HL-60 (cell line): ENCODE results near the gene DOCK1.

Experiments
- DNase-seq, 2 experiments: peaks; one replicate each; pipeline ENCODE4 v3.0.0-alpha.2; 2010 to 2020; ENCODE audit warnings: low read depth in 1 of 2, low spot score in 1 of 2
- H3K27ac ChIP-seq: fragments of 250-450 bp; sonication (Bioruptor Pico); replicated peaks from 2 replicates; pipeline ENCODE4 v1.5.1; 2020; ENCODE audit warnings: mild to moderate bottlenecking, moderate library complexity
- H3K27me3 ChIP-seq: fragments of 250-450 bp; sonication (Bioruptor Pico); 2 replicates; pipeline ENCODE4 v1.5.1; 2021; ENCODE audit warnings: mild to moderate bottlenecking, moderate library complexity; ENCODE audit not compliant: insufficient read depth, poor library complexity, severe bottlenecking
- H3K4me3 ChIP-seq: replicated peaks from 2 replicates; pipeline ENCODE4 v1.5.1; 2011; ENCODE audit warnings: mild to moderate bottlenecking, control low read depth, low read length; ENCODE audit not compliant: insufficient read depth
- GABPA ChIP-seq: IDR thresholded peaks from 2 replicates; pipeline ENCODE4 v1.6.1; 2012; ENCODE audit warnings: low read depth
- POLR2AphosphoS5 ChIP-seq: IDR thresholded peaks from 2 replicates; pipeline ENCODE4 v1.6.1; 2012; ENCODE audit warnings: low read depth
- SPI1 ChIP-seq: IDR thresholded peaks from 2 replicates; pipeline ENCODE4 v1.6.1; 2012; ENCODE audit warnings: low read depth, mild to moderate bottlenecking, borderline replicate concordance
- TF ChIP-seq, protein P1 (sequence below): IDR thresholded peaks from one replicate; pipeline ENCODE4 v1.5.1; 2011; ENCODE audit warnings: low read length, control low read depth, inconsistent platforms; ENCODE audit not compliant: insufficient read depth
- TF ChIP-seq, protein P2 (sequence below): IDR thresholded peaks from 2 replicates; pipeline ENCODE4 v1.6.1; 2012; ENCODE audit warnings: low read depth; ENCODE audit not compliant: insufficient replicate concordance

The DOCK1 gene

DNA sequence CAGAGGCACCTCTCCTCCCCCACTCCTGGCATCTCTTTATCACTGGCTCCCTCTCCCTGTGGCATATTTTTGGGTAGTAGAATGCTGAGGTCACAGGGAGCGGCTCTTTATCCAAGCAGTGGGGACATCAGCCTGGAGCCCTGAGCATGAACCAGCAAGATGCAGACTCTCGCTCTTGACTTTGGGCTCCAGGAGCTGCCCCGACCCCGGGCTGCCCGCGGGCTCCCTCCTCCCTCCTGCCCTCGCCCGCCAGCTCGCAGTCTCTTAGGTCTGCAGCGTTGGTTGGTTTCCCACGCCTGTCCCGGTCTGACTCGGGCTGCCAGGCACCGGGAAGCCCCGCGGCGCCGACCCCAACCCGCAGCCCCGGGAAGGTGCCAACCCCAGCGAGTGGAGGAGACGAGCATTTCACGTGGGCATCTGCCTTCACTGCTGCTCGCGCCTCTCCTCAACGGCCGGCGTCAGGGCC lies 289.8 kb downstream of the DOCK1 start:
- DNase-seq: no peak

DNA sequence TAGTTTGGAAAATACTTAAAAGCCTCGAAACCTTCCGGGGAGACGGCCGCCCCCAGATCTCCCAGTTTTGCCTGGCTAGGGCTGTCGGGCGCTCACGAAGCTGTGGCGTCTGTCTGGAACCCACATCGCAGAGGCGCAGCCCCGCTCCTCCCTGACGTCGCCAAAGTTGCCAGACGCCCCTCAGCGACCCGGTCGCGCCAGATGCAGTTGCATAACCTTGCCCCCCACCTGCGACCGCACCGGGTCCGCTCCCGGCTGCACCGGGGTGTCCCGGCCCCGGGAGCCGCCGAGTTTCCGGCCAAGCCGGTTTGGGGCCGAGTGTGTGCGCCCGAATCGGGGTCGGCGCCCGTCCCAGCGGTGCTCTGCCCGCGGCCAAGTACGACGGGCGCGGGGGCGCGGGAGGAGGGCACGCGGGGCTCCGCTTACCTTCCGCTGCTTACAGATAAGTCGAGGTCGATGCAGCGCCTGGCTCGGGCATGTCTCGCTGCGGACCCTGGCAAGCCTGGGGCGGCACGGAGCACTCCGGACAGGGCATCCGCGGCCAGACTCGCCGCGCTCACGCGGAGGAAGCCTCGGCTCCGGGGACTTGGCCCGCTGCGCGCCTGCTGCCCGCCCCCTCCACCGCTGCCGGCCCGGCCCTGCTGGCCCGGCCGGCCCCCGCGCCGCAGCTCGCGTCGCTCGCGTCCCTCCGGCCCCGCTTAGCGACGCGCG lies 290.5 kb downstream of the DOCK1 start:
- H3K4me3 ChIP-seq: no peak overlapping the region
- H3K27me3 ChIP-seq: peaks cover 24% of the 10 kb centered on the region
- DNase-seq: no peak
- no peak for TF ChIP-seq SPI1
- TF ChIP-seq GABPA: no peak
- H3K27ac ChIP-seq: no peak overlapping the region

More for the DNA sequence above, 289.8 kb downstream of the DOCK1 start:
- TF ChIP-seq GABPA (no peak), POLR2AphosphoS5 (no peak), SPI1 (no peak)
- TF ChIP-seq, protein P1, sequence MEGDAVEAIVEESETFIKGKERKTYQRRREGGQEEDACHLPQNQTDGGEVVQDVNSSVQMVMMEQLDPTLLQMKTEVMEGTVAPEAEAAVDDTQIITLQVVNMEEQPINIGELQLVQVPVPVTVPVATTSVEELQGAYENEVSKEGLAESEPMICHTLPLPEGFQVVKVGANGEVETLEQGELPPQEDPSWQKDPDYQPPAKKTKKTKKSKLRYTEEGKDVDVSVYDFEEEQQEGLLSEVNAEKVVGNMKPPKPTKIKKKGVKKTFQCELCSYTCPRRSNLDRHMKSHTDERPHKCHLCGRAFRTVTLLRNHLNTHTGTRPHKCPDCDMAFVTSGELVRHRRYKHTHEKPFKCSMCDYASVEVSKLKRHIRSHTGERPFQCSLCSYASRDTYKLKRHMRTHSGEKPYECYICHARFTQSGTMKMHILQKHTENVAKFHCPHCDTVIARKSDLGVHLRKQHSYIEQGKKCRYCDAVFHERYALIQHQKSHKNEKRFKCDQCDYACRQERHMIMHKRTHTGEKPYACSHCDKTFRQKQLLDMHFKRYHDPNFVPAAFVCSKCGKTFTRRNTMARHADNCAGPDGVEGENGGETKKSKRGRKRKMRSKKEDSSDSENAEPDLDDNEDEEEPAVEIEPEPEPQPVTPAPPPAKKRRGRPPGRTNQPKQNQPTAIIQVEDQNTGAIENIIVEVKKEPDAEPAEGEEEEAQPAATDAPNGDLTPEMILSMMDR: no peak
- TF ChIP-seq, protein P2, sequence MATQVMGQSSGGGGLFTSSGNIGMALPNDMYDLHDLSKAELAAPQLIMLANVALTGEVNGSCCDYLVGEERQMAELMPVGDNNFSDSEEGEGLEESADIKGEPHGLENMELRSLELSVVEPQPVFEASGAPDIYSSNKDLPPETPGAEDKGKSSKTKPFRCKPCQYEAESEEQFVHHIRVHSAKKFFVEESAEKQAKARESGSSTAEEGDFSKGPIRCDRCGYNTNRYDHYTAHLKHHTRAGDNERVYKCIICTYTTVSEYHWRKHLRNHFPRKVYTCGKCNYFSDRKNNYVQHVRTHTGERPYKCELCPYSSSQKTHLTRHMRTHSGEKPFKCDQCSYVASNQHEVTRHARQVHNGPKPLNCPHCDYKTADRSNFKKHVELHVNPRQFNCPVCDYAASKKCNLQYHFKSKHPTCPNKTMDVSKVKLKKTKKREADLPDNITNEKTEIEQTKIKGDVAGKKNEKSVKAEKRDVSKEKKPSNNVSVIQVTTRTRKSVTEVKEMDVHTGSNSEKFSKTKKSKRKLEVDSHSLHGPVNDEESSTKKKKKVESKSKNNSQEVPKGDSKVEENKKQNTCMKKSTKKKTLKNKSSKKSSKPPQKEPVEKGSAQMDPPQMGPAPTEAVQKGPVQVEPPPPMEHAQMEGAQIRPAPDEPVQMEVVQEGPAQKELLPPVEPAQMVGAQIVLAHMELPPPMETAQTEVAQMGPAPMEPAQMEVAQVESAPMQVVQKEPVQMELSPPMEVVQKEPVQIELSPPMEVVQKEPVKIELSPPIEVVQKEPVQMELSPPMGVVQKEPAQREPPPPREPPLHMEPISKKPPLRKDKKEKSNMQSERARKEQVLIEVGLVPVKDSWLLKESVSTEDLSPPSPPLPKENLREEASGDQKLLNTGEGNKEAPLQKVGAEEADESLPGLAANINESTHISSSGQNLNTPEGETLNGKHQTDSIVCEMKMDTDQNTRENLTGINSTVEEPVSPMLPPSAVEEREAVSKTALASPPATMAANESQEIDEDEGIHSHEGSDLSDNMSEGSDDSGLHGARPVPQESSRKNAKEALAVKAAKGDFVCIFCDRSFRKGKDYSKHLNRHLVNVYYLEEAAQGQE: no peak
- H3K4me3 ChIP-seq: no peak overlapping the region
- H3K27me3 ChIP-seq: peaks cover 24% of the 10 kb centered on the region
- H3K27ac ChIP-seq: no peak overlapping the region

DNA sequence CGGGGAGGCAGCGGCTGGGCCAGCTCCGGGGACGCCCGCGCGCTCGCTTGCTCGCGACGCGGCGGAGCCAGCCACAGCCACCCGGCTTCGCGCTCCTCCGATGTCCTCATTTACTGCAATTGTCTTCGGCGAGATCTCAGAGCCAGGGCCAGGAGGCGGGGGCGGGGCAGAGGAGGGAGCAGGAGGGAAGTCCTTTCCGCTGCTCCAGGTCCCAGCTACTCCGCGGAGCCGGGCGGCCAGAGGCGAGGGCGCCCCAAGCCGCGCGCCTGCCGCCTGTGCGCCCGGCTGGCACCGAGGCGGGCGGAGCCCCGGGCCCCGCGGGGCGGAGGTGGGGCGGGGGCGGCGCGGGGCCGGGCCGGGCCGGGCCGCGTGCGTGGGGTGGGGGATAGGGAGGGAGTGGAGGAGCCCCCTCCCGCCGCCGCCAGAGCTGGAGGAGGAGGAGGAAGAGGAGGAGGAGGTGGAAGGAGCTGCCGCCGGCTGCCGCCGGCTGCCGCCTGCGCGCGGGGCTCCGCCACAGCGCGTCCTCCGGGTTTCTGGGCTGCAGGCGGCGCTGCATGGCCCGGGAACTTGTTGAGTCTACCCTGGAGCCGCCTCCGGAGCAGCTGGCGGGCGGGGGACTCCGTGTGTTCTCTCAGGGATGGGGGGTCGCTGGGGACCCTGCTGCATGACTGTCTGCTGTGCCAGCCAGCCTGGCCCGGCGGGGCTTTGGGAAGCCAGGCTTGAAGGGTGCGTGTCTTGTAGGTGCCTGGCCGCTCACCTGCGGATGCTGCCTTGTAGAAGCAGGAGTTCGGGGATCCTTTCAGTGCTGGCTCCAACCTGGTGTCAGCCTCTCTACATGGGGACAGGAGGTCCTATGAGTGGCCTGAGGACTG lies 291.3 kb downstream of the DOCK1 start, which contains the start of gene INSYN2A:
Gene INSYN2A, minus strand, starts transcription at position 310 of the 872 bp plus-strand sequence. CDS start 20,196 bp downstream, outside the sequence.
- Histone ChIP-seq H3K27me3 (peaks cover 24% of the 10 kb centered on the region), H3K27ac (no peak within 1 kb of the TSS), H3K4me3 (no peak within 1 kb of the TSS)
- DNase-seq: no peak
- TF ChIP-seq SPI1: no peak
- no peak for TF ChIP-seq GABPA
- TF ChIP-seq, protein P2: no peak
- TF ChIP-seq POLR2AphosphoS5: no peak
- TF ChIP-seq, protein P1: no peak

DNA sequence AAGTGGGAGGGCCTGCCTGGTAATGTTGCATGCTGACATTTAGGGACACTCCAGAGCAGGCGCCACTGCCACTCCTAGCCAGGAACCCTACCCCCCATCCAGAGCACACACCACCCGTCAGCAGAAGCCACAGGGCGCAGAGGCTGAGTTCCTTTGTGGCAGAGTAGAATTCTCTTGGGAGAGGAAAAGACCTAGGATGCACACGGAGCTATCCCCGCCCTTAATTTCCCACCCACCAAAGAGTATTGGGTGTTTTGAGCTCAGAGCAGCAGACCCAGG lies 291.9 kb downstream of the DOCK1 start:
- Histone ChIP-seq H3K27ac (no peak overlapping the region), H3K4me3 (no peak overlapping the region), H3K27me3 (peaks cover 24% of the 10 kb centered on the region)
- TF ChIP-seq, protein P2: no peak
- TF ChIP-seq POLR2AphosphoS5 (no peak), GABPA (no peak), SPI1 (no peak)
- TF ChIP-seq, protein P1: no peak
- no peak for DNase-seq
